ENCODE results near the gene PTPN3.

Gene PTPN3

DNA sequence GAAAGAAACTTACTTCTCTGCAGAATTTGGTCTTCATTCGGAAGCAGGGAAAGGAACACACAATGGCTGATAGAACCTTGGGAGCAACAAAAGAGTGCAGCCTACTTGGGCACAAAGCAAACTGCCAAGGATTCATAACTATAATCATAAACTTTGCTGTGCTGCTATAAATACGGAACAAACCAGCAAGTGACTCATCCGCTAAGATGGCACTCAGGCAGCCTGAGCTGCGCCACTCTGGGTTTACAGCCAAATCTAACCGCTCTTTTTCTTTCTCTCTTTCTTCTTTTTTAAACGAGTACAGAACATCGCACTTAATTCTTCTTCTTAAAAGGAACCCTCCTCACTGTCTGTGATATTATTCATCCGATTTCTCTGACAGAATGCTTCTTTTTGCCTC, 81.1 kb downstream of the PTPN3 start:
- no peak overlapping the region for H3K4me3 ChIP-seq (ENCODE audit: control insufficient read depth, low read depth, low read length)
- DNase-seq (ENCODE audit: low read depth): no peak

DNA sequence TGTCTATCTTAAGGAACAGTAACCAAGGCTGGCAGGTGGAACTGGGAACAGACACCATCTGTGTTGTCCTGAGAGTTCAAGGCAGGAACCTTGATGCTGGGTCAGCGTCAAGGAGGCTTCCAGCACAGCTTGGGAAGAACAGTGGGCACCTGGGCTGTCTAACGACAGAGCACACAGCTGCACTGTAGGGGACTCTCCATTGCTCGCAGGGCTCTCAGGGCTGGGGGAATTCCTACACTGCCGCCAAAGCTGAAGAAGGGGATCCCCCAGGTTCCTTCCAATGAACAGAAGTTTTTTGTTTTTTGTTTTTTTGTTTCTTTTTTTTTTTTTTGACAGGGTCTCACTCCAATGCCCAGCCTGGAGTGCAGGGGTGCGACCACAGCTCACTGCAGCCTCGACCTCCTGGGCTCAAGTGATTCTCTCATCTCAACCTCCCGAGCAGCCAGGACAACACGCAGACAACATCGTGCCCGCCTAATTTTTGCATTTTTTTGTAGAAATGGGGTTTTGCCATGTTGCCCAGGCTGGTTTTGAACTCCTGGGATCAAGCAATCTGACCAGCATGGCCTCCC, 81.9 kb downstream of the PTPN3 start:
- TF ChIP-seq, protein P1, sequence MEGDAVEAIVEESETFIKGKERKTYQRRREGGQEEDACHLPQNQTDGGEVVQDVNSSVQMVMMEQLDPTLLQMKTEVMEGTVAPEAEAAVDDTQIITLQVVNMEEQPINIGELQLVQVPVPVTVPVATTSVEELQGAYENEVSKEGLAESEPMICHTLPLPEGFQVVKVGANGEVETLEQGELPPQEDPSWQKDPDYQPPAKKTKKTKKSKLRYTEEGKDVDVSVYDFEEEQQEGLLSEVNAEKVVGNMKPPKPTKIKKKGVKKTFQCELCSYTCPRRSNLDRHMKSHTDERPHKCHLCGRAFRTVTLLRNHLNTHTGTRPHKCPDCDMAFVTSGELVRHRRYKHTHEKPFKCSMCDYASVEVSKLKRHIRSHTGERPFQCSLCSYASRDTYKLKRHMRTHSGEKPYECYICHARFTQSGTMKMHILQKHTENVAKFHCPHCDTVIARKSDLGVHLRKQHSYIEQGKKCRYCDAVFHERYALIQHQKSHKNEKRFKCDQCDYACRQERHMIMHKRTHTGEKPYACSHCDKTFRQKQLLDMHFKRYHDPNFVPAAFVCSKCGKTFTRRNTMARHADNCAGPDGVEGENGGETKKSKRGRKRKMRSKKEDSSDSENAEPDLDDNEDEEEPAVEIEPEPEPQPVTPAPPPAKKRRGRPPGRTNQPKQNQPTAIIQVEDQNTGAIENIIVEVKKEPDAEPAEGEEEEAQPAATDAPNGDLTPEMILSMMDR (IDR thresholded peaks at IDR 0.05; ENCODE audit: control insufficient read depth, insufficient read depth, low read depth, low read length, missing control alignments): no peak
- no peak overlapping the region for H3K4me3 ChIP-seq (ENCODE audit: control insufficient read depth, low read depth, low read length)
- no peak for DNase-seq (ENCODE audit: low read depth)

More for the DNA sequence above, 81.1 kb downstream of the PTPN3 start:
- TF ChIP-seq, protein P1 (IDR thresholded peaks at IDR 0.05; ENCODE audit: control insufficient read depth, insufficient read depth, low read depth, low read length, missing control alignments): no peak

DNA sequence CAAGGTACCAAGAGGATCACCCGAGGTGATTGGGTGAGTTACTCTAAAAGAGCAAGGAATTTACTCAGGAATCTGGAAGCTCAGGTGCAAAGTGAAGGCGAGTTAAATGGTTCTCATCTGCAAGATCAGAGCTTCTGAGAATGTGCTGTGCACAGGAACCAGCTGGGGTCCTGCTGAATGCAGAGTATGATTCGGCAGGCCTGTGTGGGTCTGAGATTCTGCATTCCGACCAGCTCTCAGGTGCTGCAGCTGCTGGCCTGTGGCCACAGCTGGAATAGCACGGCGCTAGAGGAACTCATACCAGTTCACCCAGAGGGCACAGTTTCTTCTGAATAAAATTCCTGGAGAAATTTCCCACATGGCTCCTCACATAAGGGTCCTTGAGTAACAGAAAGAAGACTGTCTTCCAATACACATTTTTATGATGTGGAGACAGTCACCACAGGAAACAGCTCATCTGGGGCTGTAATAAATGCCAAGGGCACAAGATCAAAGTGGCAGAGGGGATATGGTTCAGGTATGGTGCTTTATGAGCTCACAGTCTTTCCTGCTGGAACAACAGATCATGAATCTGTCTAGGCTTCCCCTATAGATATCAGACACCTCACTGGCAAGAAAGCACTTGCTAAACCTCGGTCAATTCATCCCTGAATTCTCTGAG, 83.9 kb downstream of the PTPN3 start:
- no peak for DNase-seq (ENCODE audit: low read depth)
- no peak overlapping the region for H3K4me3 ChIP-seq (ENCODE audit: control insufficient read depth, low read depth, low read length)
- TF ChIP-seq, protein P1 (IDR thresholded peaks at IDR 0.05; ENCODE audit: control insufficient read depth, insufficient read depth, low read depth, low read length, missing control alignments): no peak

DNA sequence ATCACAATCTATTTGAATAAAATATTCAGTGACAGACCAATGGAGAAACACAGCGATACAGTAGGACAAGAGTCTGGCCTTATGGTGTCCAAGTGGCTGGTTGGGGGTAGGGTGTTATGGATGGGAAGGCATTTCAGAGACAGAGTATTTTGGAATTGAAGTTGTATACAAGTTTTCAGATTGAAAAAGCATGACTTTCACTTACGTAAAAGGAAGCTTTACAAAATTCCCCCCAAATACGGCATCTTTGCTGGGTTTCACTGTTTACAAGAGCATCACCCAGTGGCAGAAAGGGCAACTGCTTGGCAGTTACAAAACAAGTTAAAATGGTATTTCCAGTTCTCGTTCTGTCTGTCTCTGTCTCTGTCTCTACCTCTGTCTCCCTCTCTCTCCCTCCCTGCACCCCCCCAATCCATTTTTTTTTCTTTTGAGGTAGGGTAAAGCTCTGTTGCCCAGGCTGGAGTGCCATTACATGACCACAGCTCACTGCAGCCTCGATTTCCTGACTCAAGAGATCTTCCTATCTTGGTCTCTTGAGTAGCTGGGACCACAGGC, 86.2 kb downstream of the PTPN3 start:
- no peak overlapping the region for H3K4me3 ChIP-seq (ENCODE audit: control insufficient read depth, low read depth, low read length)
- peak; percentile 32 for DNase-seq (ENCODE audit: low read depth)
- TF ChIP-seq, protein P1 (IDR thresholded peaks at IDR 0.05; ENCODE audit: control insufficient read depth, insufficient read depth, low read depth, low read length, missing control alignments): peak; percentile 87

DNA sequence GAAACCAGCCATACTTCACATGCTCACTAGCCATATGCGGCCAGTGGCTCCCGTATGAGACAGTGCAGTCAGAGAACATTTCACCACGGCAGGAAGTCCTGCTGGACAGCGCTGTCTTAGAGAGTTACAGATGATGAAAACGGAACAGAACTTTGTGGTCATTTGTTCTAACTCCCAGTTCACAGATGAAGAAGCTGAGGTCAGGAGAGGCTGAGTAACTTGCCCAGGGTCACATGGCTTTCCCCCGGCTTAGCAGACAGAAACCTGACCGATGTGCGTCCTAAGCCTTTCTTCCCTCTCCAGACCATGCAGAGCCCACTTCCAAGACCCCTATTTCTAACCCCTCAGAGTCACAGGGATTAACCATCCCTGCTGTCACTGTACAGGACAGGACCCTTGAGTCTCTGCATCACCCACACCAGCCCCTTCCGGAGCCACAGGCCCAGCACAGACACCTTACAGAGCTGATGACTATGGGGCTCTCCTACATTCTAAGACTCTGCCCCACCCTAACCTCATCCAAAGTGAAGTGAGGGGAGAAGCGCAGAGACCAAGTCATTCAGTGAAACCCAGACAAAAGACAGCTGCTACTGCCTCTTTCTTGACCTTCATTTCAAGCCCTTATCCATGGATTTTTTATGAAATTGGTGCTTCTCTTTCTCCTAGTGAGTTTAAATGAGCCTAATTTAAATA, 86.9 kb downstream of the PTPN3 start:
- no peak for DNase-seq (ENCODE audit: low read depth)
- TF ChIP-seq, protein P1 (IDR thresholded peaks at IDR 0.05; ENCODE audit: control insufficient read depth, insufficient read depth, low read depth, low read length, missing control alignments): no peak
- no peak overlapping the region for H3K4me3 ChIP-seq (ENCODE audit: control insufficient read depth, low read depth, low read length)

DNA sequence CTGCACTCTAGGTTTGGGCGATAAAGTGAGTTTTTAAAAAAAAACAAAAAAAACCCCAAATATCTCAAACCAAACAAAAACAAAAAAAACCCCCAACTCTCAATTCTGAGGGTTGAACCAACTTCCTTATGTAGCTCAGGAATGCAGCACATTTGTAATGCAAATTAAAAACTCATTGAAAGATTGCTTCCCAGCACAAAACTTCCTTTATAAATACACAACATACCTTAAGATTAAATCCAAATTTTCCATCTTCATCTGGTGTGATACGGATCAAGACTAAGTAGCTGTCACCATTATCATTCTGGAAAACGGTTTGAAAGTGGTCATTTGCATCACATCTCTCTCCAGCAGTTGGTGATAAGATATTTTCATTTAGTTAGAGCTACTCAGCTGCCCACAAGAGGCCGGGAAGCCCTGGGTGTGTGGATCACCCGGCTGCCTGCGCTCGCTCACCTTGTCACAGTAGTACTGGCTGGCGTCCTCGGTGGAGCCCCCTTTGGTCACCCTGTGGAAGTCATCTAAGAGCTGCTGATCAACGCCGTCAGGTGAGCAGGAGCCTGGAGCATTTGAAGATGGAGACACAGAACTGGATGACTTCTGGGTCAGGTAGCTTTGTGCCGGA, 88.2 kb downstream of the PTPN3 start:
- no peak for DNase-seq (ENCODE audit: low read depth)
- H3K4me3 ChIP-seq (ENCODE audit: control insufficient read depth, low read depth, low read length): no peak overlapping the region
- TF ChIP-seq, protein P1 (IDR thresholded peaks at IDR 0.05; ENCODE audit: control insufficient read depth, insufficient read depth, low read depth, low read length, missing control alignments): no peak
